RWPE1 (cell line): ENCODE data around the gene BRPF3.

ENCODE experiments used
- CTCF ChIA-PET: fragments of 350-600 bp; sonication (Branson Sonifier 250); formaldehyde crosslinking; extraction: SDS; loops from one replicate; lab custom pipeline; 2021; lab: Yijun Ruan, JAX
- POLR2A ChIA-PET: fragments of 400-600 bp; formaldehyde crosslinking; extraction: SDS; loops from one replicate; lab custom pipeline; 2020; ENCODE audit warnings: antibody characterized with exemption; ENCODE audit not compliant: low non-redundant PET; lab: Yijun Ruan, JAX
- DNase-seq: peaks from one replicate; pipeline ENCODE4 v3.0.0; 2012; ENCODE audit warnings: low spot score
- H3K27ac ChIP-seq: fragments of 450-650 bp; 2 replicates; pipeline ENCODE4 v1.5.1; 2017
- TF ChIP-seq, protein P1 (sequence below): fragments of 450-650 bp; conservative IDR thresholded peaks from 2 replicates; pipeline ENCODE4 v1.5.1; 2017; ENCODE audit warnings: low read depth, mild to moderate bottlenecking

Gene BRPF3

DNA sequence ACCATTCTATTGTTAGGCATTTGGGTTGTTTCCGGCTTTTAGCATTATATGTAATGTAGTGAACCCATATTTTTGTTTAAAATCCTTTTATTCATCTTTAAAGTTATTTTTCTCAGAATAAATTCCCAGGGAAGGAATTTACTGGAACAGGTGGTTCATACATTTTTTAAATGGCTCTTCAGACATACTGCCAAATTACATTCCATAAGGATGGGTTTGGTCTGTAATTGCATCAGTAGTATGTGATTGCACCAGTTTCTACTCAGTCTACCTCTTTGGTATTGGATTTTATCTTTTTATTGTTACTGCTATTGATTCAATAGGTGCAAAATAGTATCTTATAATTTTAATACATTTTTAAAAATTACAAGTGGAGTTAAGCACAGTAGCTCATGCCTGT lies 27.2 kb downstream of the BRPF3 start:
- H3K27ac ChIP-seq = no peak overlapping the region
- ChIA-PET CTCF (no interaction called here), POLR2A (no interaction called here)
- no peak for DNase-seq
- TF ChIP-seq, protein P1, sequence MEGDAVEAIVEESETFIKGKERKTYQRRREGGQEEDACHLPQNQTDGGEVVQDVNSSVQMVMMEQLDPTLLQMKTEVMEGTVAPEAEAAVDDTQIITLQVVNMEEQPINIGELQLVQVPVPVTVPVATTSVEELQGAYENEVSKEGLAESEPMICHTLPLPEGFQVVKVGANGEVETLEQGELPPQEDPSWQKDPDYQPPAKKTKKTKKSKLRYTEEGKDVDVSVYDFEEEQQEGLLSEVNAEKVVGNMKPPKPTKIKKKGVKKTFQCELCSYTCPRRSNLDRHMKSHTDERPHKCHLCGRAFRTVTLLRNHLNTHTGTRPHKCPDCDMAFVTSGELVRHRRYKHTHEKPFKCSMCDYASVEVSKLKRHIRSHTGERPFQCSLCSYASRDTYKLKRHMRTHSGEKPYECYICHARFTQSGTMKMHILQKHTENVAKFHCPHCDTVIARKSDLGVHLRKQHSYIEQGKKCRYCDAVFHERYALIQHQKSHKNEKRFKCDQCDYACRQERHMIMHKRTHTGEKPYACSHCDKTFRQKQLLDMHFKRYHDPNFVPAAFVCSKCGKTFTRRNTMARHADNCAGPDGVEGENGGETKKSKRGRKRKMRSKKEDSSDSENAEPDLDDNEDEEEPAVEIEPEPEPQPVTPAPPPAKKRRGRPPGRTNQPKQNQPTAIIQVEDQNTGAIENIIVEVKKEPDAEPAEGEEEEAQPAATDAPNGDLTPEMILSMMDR = no peak

DNA sequence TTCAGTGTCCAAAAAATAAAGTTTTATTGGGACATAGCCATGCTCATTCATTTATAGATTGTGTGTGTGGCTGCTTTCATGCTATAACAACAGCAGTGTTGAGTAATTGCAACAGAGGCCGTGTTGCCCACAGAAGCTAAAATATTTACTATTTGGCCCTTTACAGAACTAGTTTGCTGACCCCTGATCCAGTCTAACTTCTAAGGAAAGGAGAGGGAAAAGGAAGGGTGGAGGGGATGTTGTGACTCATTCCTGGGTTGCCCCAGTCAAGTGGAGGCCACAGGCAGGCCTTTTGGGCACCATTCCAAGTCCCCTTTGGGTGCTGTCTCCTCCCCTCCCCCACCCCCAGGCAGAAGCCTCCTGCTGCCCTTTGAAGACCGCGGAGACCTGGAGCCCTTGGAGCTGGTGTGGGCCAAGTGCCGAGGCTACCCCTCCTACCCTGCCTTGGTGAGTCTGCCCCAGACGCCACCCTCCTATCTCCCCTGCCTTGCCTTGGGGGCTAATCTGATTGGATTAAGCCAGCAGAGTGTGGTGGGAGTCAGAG lies 28.4 kb downstream of the BRPF3 start:
- no peak for DNase-seq
- TF ChIP-seq, protein P1 = no peak
- ChIA-PET POLR2A (no interaction called here), CTCF (no interaction called here)
- H3K27ac ChIP-seq = no peak overlapping the region

DNA sequence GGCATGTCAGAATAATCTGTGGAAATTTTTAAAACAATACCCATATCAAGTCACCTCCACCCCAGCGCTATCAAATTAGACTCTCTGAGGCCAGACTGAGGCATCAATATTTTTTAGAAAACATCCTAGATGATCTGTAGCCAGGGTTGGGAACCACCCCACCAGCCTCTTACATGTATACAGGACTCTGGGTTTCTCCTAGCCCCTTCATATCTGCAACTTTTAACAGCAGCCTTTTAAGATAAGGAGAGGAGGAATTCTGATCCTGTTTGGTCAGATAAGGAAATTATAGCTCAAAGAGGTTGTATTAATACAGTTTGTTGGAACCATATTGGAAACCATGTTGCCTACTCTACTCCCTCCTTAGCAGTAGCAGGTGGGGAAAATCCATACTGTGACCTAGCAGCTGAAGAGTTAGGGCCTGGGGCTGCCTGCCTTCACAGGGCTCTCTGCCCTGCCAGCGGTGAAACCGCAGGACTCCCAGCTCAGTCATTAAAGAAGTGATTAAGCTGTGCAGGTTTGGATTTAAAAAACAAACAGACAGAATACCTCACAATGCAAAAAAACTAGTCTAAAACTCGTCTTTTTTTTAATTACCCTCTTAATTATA lies 30.0 kb downstream of the BRPF3 start:
- H3K27ac ChIP-seq = no peak overlapping the region
- no peak for DNase-seq
- ChIA-PET POLR2A (no interaction called here), CTCF (no interaction called here)
- TF ChIP-seq, protein P1 = no peak

DNA sequence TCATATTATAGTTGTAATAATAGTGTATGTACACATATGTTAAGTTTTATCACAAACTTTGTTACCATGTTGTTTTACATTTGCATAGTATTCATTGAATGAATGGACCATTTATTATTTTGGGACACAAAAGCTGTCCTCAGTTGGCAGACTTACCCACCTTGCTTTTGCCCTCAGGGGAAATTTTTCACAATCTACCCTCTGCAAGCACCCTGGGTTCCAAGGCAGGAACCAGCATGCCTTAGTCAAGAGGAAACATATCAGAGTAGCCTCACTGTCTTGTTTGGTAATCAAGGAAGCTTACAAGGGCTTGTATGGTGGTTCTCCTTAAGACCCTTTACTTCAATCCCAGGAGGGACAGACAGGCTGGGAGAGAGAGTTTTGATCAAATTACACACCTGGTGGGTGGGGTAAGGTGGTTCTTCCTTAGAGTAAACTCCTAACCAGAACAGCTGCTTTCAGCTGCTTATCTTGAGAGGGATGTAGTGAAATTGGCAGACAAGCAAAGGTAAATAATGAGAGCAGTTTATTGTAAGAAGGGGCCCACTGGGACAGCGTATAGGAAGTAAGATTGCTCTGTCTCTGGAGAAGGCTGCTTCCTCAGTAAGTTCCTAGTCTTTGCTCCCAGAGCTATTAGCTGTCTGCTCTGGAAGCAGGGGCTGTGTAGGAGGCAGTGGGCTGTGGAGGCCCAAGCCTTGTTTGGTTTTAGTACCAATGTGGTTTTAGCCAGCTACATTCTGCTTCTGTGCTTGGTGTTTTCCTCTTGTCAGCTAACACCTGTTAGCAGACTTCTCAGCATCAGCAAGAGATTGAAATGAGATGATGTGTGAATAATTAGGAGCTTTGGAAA lies 31.1 kb downstream of the BRPF3 start:
- peak; percentile 53 for DNase-seq
- POLR2A ChIA-PET = no interaction called here
- CTCF ChIA-PET = interaction anchor here (0.7 kb wide), 1 partner anchor 62 kb away, joined by 3 read pairs; no protein-coding TSS in a partner anchor

DNA sequence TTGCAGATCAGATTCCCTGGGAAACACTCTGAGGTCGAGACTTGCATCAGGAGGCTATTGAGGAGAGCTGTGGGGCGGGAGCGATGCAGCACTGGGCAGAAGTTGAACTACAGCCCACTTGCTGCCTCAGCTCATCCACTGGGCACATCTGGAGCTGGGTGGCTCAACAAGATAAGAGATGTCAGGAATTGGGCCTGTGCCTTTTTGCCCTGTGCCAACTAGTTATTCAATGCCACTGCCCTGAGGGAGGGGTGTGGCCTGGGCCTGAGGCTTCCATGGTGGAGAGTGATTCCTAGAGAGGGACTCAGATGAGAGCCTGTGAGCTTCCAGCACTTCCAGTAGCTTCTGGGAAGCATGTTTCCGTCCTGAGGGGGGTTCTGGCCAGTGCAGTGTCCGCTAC lies 32.7 kb downstream of the BRPF3 start:
- TF ChIP-seq, protein P1 = no peak
- H3K27ac ChIP-seq = no peak overlapping the region
- DNase-seq = no peak
- ChIA-PET CTCF (interaction anchor here (0.7 to 1.0 kb wide), 2 partner anchors 73 to 551 kb away, joined by 3 to 5 read pairs; no protein-coding TSS in a partner anchor), POLR2A (no interaction called here)

More for the DNA sequence above, 31.1 kb downstream of the BRPF3 start:
- TF ChIP-seq, protein P1 = no peak
- H3K27ac ChIP-seq = no peak overlapping the region

DNA sequence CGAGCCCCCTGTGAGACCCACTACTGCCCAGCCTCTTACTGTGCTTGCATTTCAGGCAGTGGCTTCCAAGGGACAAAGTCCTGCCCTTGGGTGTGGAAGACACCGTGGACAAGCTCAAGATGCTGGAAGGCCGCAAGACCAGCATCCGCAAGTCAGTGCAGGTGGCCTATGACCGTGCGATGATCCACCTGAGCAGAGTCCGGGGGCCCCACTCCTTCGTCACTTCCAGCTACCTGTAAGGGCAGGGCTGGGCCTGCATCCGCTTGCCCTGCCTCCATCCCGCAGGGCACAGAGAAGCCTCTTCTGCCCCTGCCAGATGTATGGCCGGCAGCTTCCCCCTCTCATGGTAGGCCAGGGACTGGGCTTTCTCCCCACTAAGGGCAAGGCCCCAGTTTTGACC lies 33.8 kb downstream of the BRPF3 start:
- ChIA-PET POLR2A (no interaction called here), CTCF (interaction anchor here (0.6 kb wide), 1 partner anchor 203 kb away, joined by 3 read pairs; the partner anchor contains the start of gene MAPK14)
- no peak overlapping the region for H3K27ac ChIP-seq
- TF ChIP-seq, protein P1 = no peak
- DNase-seq = peak; percentile 34
